RWPE1 (cell line): Measurements from ENCODE around the gene CARD9.
A peak's percentile ranks its signal among the peaks of the same experiment; 100 is the strongest.

Source experiments
- CTCF ChIA-PET: fragments of 350-600 bp; sonication (Branson Sonifier 250); formaldehyde crosslinking; extraction: SDS; loops from one replicate; lab custom pipeline; 2021; lab: Yijun Ruan, JAX
- POLR2A ChIA-PET: fragments of 400-600 bp; formaldehyde crosslinking; extraction: SDS; loops from one replicate; lab custom pipeline; 2020; ENCODE audit warnings: antibody characterized with exemption; ENCODE audit not compliant: low non-redundant PET; lab: Yijun Ruan, JAX
- DNase-seq: peaks from one replicate; pipeline ENCODE4 v3.0.0; 2012; ENCODE audit warnings: low spot score
- H3K27ac ChIP-seq: fragments of 450-650 bp; 2 replicates; pipeline ENCODE4 v1.5.1; 2017
- TF ChIP-seq, protein P1 (sequence below): fragments of 450-650 bp; conservative IDR thresholded peaks from 2 replicates; pipeline ENCODE4 v1.5.1; 2017; ENCODE audit warnings: low read depth, mild to moderate bottlenecking

CARD9 gene

GRCh38 chr9:136317695-136318094, 55.8 kb downstream of the CARD9 start:
- TF ChIP-seq, protein P1, sequence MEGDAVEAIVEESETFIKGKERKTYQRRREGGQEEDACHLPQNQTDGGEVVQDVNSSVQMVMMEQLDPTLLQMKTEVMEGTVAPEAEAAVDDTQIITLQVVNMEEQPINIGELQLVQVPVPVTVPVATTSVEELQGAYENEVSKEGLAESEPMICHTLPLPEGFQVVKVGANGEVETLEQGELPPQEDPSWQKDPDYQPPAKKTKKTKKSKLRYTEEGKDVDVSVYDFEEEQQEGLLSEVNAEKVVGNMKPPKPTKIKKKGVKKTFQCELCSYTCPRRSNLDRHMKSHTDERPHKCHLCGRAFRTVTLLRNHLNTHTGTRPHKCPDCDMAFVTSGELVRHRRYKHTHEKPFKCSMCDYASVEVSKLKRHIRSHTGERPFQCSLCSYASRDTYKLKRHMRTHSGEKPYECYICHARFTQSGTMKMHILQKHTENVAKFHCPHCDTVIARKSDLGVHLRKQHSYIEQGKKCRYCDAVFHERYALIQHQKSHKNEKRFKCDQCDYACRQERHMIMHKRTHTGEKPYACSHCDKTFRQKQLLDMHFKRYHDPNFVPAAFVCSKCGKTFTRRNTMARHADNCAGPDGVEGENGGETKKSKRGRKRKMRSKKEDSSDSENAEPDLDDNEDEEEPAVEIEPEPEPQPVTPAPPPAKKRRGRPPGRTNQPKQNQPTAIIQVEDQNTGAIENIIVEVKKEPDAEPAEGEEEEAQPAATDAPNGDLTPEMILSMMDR = no peak
- H3K27ac ChIP-seq = peak overlapping the region; percentile 12
- no peak for DNase-seq
- CTCF ChIA-PET = interaction anchor here (0.5 to 1.5 kb wide), 2 partner anchors 8 to 206 kb away, joined by 4 to 5 read pairs; no protein-coding TSS in a partner anchor
- POLR2A ChIA-PET = no interaction called here

- ChIA-PET POLR2A (no interaction called here), CTCF (interaction anchor here (1.5 kb wide), 1 partner anchor 9 kb away, joined by 4 read pairs; no protein-coding TSS in a partner anchor)
- H3K27ac ChIP-seq = peak overlapping the region; percentile 12
- no peak for DNase-seq
- TF ChIP-seq, protein P1 = no peak
Observed at GRCh38 chr9:136316896-136317676, 56.4 kb downstream of the CARD9 start.

- TF ChIP-seq, protein P1 = no peak
- H3K27ac ChIP-seq = no peak overlapping the region
- POLR2A ChIA-PET = no interaction called here
- DNase-seq = no peak
- CTCF ChIA-PET = no interaction called here
Observed at GRCh38 chr9:136316271-136316751, 57.2 kb downstream of the CARD9 start.

DNA sequence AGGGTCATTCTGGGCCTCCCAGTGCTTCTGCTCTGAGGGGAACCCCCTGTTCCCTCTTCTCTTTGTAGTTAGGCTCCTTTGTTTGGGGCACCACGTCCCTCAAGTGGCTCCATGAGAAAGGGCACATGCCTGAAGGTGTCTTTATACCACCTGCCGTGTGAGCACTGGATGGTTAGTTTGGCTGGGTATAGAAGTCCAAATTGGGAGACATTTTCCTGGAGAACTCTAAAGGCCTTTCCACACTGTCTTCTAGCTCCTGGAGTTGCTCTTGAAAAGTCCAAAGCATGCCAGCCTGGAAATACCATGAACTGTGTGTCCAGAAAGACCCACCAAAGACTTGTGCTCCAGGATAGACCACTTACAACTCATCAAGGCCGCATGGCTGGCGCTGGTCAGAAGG, 58.5 kb downstream of the CARD9 start:
- TF ChIP-seq, protein P1 = no peak
- ChIA-PET CTCF (no interaction called here), POLR2A (no interaction called here)
- DNase-seq = no peak
- H3K27ac ChIP-seq = no peak overlapping the region

DNA sequence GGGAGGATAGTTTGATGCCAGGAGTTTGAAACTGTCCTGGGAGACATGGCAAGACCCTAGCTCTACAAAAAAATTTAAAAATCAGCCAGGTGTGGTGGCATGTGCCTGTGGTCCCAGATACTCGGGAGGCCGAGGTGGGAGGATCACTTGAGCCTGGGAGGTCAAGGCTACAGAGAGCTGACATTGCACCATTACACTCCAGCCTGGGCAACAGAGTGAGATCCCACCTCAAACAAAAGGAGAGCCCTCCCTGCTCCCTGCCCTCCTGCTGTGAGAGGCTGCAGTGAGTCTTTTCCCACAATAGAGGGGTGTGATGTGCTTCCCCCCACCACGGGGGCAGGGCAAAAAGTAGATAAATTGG, 59.4 kb downstream of the CARD9 start:
- CTCF ChIA-PET = no interaction called here
- H3K27ac ChIP-seq = no peak overlapping the region
- no peak for DNase-seq
- POLR2A ChIA-PET = no interaction called here
- TF ChIP-seq, protein P1 = no peak
